GM19193 (cell line): ENCODE measurements around the gene GDF10.

ENCODE experiments used
- POLR2A ChIP-seq: IDR thresholded peaks from 4 replicates; pipeline ENCODE4 v1.6.1; 2011; ENCODE audit not compliant: insufficient read depth, insufficient read length; ENCODE audit errors: extremely low read depth

GDF10 gene

DNA sequence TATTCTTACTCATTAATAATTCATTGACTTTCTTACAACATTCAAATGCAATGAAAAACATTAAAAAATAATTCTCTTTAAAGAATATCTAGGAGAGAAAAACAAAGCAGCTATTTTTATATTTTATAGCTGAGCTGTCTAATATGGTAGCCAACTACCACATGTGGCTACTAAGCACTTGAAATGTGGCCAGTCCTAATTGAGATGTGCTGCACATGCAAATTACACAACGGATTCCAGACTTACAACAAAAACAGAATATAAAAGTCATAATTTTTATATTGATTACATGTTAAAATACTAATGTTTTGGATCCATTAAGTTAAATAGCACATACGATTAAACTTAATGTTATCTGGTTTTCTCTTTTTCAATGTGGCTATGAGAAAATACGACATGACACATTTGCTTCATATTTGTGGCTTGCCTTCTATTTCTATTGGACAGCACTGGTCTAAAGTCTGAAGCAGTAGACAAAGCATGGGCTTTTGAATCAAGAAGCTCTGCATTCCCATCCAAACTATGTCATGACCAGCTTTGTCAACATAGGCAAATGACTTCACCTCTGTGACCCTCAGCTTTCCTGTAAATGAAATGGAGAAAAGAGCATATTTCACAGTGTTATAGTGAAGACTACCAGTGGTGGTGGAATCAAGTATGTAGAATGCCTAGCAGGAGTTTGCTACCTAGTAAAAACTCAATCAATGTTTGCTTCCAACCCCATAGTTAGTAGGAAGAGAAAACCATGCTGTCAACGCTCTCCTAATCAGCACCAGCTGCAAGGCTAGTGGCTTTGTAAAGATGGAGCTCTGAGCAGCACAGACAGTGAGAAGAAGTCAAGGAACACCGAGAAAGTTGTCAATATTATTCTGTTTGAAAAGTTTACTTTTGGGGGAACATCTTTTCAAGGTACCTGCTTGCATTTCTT is 37.1 kb upstream of the GDF10 start:
- no peak for TF ChIP-seq POLR2A

DNA sequence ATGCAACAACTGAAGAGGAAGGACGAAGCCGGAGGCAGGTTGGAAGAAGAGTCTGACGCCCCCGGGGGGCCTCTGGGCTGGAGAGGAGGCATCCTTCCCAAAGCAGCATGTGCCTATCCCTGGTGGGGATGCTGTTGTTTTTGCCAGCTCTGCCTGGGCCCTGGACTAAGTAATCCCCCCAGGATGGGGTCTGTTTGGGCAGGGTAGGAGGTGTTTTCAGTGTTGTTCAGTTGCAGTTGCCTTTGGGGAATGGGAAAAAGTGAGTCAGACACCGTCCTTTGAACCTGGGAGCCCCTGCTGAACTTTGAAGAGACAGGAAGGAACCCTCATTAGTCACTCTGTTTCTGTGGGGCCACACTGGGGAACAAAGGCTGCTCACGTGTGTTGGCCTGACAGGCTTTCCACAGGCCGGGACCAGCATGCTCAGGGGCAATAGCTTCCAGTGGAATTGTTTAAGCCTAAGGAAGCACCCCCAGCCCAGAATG is 35.2 kb upstream of the GDF10 start:
- TF ChIP-seq POLR2A = no peak

DNA sequence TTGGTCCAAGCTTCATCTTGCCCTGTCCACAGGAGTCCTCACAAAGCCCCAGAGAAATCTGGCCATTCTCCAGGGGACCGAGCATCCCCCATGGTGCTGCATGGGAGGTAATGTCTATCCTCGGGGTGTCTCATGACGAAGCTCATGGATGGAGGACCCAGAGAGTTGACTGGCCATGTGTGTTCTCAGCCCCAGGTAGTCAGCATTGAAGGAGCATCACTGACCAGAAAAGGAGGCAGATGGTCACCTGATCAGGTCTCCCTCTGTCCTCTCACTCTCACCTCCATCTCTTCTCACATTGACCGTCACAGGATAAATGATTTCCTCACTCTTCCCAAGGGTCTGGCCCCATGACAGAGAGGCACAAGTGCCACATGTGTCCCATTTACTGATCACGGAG is 33.4 kb upstream of the GDF10 start:
- TF ChIP-seq POLR2A = no peak

DNA sequence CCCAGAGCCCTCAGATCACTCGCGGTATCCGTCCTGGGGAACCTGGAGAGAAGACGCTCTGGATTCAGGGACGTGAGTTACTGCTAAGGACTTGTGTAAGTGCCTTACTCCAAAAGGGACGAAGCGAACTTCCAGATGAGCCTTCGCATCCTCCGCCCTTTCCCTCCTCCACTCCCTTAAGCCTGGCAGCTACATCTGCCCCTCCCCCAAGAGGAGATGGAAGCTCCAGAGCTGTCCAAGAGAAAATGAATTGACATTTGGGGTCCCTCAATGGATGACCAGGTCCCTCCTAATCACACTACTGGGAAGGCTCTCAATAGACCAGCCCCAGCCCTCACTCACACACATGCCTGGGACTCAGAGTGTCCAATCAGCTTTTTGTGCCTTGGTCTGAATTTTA is 31.3 kb upstream of the GDF10 start:
- no peak for TF ChIP-seq POLR2A

DNA sequence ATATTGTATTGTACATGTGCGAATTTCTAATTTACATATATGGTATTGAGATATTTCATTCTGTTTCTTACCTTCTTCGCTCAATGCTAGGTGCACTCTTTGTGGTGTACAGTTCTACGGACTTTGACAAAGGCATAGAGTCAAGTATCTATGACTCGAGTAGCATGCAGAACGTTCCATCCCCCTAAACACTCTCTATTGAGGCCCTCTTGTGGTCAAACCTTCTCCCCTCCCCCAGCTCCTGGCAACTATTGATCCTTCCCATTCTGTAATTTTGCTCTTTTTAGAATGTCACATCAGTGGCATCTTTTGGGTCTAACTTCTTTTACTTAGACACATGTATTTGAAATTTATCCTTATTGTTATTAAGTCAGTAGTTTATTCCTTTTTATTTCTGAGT is 30.7 kb upstream of the GDF10 start:
- no peak for TF ChIP-seq POLR2A

DNA sequence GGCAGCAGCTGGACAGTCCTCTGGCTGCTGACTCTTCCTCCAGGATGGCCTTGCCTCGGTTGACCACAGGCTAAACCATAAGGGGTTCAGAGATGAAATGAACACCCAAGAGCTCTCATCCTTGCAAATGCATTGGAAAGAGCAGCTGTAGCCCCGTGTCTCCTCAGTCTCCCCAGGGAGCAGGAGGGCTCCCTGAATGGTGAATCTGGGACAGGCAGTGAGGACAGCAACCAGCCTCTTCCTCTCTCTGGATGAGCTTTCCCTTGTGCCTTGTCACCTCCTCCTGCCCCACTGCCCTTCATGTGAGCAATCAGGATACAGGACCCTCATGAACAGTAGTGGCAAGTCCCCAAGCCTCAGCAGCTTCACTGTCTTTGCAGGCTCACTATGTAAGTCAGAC is 23.9 kb upstream of the GDF10 start:
- TF ChIP-seq POLR2A = no peak

DNA sequence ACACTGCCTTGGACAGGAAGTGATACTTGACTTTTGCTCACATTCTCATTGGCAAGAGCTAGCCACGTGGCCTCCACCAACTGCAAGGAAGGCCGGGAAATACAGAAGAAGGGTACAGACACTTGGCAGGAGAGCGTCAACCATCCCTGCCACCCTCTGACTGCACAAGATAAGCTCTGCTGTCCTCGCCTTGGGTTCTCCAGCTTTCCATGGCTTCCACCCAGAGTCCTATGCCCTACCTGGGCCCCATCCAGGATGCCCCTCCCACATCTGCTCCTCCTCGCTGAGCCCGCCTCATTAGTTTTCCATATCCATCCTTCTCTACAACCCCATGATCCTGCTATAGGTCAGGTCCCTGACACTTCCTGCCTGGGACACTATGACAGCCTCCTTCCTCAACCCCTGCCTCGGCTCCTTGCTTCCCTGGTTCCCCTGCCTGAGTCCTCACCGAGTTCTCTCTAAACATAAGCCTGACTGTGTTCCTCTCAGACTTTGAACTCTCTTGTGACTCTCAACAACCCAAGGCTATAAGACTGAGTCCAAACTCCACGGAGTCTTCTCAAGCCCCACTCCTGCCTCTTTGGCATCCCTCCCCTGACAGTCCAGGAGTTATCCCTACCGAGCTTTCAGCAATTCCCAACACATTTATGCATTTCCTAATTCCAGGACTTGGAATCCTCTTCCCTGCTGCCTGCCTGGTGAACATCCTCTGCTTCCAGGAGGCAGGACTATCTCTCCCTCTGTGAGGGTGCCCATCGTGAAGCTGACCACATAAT is 23.2 kb upstream of the GDF10 start:
- TF ChIP-seq POLR2A = no peak

DNA sequence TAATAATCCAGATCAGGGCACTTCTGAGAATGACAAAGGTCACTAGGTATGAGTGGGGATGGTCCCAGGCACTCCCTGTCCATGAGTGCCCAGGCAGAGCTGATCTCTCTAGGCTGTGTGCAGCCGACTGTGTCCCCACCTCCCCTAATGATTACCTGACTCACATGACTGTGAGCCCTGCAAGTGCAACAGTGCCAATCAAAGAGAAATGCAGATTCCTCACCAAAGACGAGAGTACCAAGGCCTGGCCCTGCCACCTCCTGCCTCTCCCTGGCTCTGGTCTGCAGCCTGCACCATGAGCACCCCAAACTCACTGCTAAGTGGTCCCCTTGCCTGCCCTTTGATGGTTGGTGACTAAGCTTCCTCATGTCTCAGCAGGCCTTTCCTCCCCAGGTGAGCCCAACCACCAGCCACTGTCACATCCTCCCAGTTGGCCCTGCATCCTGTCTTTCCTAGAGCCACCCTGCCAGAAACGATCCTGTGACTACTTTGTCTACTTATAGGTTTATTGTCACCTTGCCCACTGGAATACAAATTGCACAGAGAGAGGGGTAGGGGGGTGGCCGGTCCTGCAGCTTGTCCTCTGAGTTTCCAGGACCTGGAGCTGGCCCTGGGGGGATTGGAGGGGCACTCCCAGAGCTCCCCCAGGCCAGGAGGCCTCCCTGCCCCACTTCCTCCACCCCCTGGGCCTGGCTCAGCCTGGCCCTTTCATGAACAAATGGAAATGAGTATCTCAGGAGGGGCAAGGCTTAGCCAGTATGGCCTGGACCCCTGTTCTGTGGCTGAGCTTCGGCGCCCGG is 22.4 kb upstream of the GDF10 start:
- TF ChIP-seq POLR2A = no peak

DNA sequence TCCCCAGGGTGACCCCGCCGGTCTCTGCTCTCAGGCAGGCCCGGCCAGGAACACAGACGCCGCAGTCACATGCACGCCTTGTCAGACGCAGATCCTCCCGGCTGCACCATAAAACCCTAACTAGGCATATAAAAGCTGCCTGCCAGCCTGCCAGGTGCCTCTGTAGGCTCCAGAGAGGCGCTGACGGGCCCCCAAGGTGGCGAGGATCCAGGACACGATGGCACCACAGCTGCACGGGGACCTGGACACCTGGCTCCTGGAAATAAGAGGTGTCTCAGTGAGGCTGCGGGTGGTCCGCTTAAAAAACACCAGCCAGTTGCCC is 21.9 kb upstream of the GDF10 start:
- no peak for TF ChIP-seq POLR2A

DNA sequence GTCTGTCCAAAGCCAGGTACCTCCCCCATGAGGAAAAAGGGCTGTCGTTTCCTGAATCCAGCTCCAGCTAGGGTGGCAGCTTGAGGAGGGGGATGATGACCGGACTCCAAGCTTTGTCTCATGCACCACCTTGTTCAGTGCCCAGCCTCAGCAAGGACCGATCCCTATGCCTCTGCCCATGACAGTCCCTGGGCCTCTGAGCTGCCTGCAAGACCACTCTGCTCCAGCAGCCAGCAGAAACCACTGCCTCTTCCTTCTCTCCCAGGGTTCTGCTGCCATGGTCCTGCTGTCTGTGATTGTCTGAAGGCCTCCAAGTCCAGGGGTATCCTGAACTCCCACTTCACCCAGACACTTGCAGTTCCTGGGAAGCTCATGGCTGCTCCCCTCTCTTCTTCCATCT is 21.3 kb upstream of the GDF10 start:
- no peak for TF ChIP-seq POLR2A

DNA sequence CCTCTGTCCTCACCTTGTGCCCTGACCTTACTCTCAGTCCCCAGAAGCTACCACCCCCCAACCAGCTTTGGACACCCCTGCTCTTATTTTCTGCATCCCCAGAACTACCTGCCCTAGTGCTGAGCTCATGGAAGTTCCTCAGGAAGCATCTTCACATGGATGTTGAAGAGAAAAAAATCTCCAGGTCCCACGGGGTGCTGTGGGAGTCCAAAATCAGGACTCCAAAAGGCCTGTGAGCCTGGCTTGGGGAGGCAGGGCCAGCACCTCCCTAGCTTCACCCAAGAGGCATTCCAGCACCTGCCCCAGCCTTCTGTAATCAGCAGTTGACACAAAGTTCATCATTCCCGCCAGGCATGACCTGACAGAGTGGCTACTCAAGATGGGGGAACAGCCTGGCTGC is 20.7 kb upstream of the GDF10 start:
- TF ChIP-seq POLR2A = no peak

DNA sequence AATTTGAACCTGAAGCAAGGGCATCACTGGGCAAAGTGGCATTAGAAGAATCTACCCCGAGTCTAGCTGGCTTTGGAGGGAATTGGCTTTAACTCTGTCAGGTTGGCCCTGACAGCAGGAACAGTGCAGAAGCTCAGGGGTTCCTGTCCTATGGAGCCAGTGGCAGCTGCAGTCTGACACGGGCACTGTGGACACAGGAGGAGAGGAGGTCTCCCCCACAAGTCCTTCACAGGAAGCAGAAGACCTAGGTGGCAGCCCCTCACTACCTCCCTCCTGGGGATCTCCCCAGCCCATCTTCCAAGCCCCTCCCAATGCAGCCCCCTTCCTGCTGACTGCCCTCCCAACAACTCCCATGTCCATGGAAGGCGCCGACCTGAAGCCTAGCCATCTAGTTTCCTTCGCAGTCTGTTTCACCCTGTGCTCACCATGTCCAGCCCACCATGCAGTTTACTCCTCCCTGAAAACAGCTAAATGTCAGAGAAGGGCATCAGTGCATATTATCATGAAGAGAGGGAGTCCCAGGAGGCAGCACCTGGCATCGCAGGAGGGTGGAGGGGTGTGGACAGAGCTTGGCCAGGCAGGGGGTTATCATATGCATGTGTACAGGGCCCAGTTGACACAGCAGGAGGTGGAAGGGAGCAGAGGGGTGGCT is 17.9 kb upstream of the GDF10 start:
- TF ChIP-seq POLR2A = no peak

DNA sequence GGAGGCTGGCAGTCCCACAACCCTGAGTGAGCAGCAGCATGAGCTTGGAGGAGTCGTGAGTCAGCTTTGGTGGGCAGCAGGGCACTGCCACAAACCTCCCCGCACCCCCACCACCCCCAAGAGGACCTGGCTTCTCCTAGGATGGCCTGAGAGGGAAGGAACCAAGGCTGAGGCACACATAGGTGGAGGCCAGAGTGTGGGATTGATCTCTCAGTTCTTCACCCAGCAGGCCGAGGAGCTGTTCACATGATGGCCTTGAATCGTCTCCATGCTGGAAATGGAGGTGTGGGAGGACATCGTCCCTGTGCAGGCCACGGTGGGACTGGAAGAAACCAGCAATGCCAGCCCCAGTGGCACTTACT is 17.4 kb upstream of the GDF10 start:
- no peak for TF ChIP-seq POLR2A

DNA sequence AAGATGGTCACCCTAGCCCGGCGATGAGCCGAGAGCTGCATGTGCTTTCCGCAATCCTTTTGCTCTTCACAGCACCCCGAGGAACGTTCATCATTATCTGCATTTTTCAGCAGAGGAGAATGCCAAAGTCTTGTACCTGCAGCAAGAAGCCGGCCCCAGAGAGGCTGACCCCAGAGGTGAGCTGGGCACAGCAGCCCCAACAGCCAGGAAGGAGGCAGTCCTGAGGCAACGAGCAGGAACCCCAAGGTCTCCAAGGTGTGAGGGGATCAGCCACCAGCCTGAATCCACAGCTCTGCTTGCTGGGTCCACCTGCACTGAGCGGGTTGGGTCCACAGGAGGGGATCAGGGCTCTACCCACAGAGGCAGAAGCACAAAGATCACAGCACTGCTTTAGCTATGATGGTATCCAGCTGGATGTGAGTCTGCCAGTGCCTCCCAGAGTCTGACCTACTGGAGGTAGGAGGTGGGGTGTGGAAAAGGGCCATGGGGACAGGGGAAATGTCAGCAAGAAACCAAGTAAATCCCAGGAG is 16.8 kb upstream of the GDF10 start:
- TF ChIP-seq POLR2A = no peak
